ENCODE data around the gene EPB41L2.

DNA sequence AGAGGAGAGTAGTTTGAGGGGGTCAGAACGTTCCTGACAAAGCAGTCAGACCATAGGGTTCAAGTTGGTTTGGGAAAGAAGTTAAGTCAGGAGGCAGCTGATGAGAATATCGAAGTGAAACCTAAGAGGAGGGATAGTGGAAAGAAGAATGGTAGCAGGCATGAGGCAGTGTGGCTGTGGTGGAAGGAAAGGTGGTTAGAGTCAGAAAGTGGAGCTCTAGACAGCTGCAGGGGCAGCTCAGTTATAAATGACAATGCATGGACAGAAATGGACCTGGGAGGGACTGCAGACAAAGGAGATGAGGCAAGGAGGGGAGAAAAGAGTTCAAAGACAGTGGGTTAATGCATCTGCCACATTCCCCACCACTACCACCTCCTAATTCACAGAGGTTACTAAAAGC lies 169.3 kb downstream of the EPB41L2 start:
- TF ChIP-seq, protein P1, sequence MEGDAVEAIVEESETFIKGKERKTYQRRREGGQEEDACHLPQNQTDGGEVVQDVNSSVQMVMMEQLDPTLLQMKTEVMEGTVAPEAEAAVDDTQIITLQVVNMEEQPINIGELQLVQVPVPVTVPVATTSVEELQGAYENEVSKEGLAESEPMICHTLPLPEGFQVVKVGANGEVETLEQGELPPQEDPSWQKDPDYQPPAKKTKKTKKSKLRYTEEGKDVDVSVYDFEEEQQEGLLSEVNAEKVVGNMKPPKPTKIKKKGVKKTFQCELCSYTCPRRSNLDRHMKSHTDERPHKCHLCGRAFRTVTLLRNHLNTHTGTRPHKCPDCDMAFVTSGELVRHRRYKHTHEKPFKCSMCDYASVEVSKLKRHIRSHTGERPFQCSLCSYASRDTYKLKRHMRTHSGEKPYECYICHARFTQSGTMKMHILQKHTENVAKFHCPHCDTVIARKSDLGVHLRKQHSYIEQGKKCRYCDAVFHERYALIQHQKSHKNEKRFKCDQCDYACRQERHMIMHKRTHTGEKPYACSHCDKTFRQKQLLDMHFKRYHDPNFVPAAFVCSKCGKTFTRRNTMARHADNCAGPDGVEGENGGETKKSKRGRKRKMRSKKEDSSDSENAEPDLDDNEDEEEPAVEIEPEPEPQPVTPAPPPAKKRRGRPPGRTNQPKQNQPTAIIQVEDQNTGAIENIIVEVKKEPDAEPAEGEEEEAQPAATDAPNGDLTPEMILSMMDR (IDR thresholded peaks at IDR 0.05), result no peak
- TF ChIP-seq EP300 (IDR thresholded peaks at IDR 0.05), result no peak

All from upper lobe of left lung (tissue), 4 donors.